ENCODE results near the gene GRIA3.
"Not testable (repeated sequence)": the region's sequence is repeated elsewhere in the genome, so short reads cannot be mapped to it uniquely, and the experiment has no call there.

The GRIA3 gene

DNA sequence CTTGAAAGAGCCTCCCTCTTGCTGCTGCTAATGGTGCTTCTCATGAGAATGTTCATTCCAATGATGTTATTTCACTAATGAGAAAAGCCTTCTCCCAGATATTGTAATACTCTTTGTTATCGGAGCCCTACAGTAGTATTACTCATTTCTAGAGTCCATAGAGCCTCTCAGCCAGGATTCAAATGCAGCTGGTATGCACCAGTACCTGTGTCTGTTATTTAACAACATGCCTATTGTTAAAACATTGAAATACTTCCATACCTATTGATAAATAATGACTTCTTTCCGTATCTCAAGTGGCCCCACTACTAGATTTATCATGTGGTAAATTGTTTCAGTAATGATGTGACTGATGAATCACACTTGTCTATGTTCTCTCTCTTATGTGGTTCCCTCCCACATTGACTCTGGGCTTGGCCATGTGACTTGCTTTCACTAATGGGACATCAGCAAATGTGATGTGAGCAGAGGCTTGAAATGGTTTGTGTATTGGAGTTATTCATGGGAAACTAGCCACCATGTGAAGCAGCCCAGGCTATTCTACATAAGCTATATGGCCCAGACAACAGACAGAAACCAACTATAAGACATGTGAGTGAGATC lies 341.1 kb downstream of the GRIA3 start:
- no peak overlapping the region for H3K27ac ChIP-seq
- POLR2A ChIA-PET (ENCODE audit: low non-redundant PET), result no interaction called here
- TF ChIP-seq, protein P1, sequence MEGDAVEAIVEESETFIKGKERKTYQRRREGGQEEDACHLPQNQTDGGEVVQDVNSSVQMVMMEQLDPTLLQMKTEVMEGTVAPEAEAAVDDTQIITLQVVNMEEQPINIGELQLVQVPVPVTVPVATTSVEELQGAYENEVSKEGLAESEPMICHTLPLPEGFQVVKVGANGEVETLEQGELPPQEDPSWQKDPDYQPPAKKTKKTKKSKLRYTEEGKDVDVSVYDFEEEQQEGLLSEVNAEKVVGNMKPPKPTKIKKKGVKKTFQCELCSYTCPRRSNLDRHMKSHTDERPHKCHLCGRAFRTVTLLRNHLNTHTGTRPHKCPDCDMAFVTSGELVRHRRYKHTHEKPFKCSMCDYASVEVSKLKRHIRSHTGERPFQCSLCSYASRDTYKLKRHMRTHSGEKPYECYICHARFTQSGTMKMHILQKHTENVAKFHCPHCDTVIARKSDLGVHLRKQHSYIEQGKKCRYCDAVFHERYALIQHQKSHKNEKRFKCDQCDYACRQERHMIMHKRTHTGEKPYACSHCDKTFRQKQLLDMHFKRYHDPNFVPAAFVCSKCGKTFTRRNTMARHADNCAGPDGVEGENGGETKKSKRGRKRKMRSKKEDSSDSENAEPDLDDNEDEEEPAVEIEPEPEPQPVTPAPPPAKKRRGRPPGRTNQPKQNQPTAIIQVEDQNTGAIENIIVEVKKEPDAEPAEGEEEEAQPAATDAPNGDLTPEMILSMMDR (conservative IDR thresholded peaks at IDR 0.05; ENCODE audit: low read depth), result no peak
- DNase-seq (ENCODE audit: low spot score), result no peak
- CTCF ChIA-PET, result no interaction called here

DNA sequence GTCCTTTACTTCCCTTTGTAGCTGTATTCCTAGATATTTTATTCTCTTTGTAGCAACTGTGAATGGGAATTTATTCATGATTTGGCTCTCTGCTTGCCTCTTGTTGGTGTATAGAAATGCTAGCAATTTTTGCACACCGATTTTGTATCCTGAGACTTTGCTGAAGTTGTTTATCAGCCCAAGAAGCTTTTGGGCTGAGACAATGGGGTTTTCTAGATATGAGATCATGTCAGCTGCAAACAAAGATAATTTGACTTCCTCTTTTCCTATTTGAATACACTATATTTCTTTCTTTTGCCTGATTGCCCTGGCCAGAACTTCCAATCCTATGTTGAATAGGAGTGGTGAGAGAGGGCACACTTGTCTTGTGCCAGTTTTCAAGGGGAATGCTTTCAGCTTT lies 346.6 kb downstream of the GRIA3 start:
- DNase-seq (ENCODE audit: low spot score); CTCF ChIA-PET; H3K27ac ChIP-seq; POLR2A ChIA-PET (ENCODE audit: low non-redundant PET): not testable (repeated sequence)
